Glutamatergic neuron (in vitro differentiated cells): Measurements from ENCODE around the gene KCP. TPM values are rescaled to one million over a fixed set of nuclear protein-coding genes. Genes with fewer than 3 reads are reported as not detected.

ENCODE experiments used
- DNase-seq: peaks from one replicate; pipeline ENCODE4 v3.0.0; 2022
- H3K27ac Mint-ChIP-seq: one replicate; pipeline ENCODE4 v1.8.0; 2020; ENCODE audit warnings: mild to moderate bottlenecking, mixed read lengths, inconsistent platforms; ENCODE audit not compliant: unreplicated experiment
- H3K27me3 Mint-ChIP-seq: one replicate; pipeline ENCODE4 v1.8.0; 2020; ENCODE audit warnings: mild to moderate bottlenecking, moderate library complexity, mixed read lengths, inconsistent platforms; ENCODE audit not compliant: unreplicated experiment
- H3K36me3 Mint-ChIP-seq: one replicate; pipeline ENCODE4 v1.8.0; 2020; ENCODE audit warnings: mild to moderate bottlenecking, mixed read lengths, inconsistent platforms; ENCODE audit not compliant: unreplicated experiment
- H3K4me1 Mint-ChIP-seq: one replicate; pipeline ENCODE4 v1.8.0; 2020; ENCODE audit warnings: mild to moderate bottlenecking, low read depth, mixed read lengths, inconsistent platforms; ENCODE audit not compliant: unreplicated experiment
- H3K4me3 Mint-ChIP-seq: one replicate; pipeline ENCODE4 v1.8.0; 2020; ENCODE audit warnings: mild to moderate bottlenecking, mixed read lengths, inconsistent platforms; ENCODE audit not compliant: unreplicated experiment
- H3K9me3 Mint-ChIP-seq: one replicate; pipeline ENCODE4 v1.8.0; 2020; ENCODE audit warnings: mild to moderate bottlenecking, moderate library complexity, mixed read lengths, inconsistent platforms; ENCODE audit not compliant: unreplicated experiment
- total RNA-seq: library from RNA; stranded (reverse); fragmentation: NEBNext Ultra II Directional; extraction: Animal tissue kit (Norgen Biotek cat#: 25700); gene quantifications from one replicate; pipeline ENCODE4 v1.2.1, GENCODE V29; 2021; ENCODE audit not compliant: unreplicated experiment
- TF ChIP-seq, protein P1 (sequence below): fragments of 200-600 bp; sonication (generic); IDR thresholded peaks from one replicate; pipeline ENCODE4 v1.5.0; 2021; ENCODE audit not compliant: partially characterized antibody, unreplicated experiment

The KCP gene
- total RNA-seq, 1 donor from 2014 or later, result 2.2 TPM

DNA sequence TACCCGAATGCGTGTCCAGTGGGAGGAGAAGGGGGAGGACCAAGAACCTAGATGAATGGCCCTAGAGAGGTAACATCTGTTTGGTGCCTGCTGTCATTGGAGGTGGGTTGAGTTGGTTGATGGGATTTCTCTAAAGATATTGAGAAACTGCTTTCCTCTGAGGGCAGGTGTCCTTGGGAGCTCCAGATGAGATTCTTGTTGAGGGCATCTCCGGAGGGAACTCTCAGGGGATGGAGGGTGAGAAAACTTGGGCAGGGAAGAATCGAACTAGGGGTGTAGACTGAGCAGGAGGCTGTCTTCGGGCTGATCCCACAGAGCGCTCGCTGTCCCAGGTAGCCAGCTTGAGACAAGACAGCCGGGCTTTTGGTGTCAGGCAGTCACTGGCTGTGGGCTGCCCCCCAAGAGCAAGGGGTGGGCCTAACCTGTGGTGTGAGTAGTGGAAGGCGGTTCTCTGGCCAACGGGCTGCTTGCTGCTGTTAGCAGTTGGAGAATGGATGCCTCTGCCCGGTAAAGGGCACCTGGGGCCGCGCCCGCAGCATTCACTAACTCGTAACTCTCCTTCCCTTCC lies 30.9 kb upstream of the KCP start:
- Mint-ChIP-seq H3K4me1 (peaks cover 12% of the 10 kb centered on the region), H3K27me3 (peaks cover 16% of the 10 kb centered on the region), H3K36me3 (peaks cover 5% of the 10 kb centered on the region), H3K27ac (no peak overlapping the region), H3K4me3 (no peak overlapping the region), H3K9me3 (peaks cover 6% of the 10 kb centered on the region)
- TF ChIP-seq, protein P1, sequence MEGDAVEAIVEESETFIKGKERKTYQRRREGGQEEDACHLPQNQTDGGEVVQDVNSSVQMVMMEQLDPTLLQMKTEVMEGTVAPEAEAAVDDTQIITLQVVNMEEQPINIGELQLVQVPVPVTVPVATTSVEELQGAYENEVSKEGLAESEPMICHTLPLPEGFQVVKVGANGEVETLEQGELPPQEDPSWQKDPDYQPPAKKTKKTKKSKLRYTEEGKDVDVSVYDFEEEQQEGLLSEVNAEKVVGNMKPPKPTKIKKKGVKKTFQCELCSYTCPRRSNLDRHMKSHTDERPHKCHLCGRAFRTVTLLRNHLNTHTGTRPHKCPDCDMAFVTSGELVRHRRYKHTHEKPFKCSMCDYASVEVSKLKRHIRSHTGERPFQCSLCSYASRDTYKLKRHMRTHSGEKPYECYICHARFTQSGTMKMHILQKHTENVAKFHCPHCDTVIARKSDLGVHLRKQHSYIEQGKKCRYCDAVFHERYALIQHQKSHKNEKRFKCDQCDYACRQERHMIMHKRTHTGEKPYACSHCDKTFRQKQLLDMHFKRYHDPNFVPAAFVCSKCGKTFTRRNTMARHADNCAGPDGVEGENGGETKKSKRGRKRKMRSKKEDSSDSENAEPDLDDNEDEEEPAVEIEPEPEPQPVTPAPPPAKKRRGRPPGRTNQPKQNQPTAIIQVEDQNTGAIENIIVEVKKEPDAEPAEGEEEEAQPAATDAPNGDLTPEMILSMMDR, result no peak
- no peak for DNase-seq

DNA sequence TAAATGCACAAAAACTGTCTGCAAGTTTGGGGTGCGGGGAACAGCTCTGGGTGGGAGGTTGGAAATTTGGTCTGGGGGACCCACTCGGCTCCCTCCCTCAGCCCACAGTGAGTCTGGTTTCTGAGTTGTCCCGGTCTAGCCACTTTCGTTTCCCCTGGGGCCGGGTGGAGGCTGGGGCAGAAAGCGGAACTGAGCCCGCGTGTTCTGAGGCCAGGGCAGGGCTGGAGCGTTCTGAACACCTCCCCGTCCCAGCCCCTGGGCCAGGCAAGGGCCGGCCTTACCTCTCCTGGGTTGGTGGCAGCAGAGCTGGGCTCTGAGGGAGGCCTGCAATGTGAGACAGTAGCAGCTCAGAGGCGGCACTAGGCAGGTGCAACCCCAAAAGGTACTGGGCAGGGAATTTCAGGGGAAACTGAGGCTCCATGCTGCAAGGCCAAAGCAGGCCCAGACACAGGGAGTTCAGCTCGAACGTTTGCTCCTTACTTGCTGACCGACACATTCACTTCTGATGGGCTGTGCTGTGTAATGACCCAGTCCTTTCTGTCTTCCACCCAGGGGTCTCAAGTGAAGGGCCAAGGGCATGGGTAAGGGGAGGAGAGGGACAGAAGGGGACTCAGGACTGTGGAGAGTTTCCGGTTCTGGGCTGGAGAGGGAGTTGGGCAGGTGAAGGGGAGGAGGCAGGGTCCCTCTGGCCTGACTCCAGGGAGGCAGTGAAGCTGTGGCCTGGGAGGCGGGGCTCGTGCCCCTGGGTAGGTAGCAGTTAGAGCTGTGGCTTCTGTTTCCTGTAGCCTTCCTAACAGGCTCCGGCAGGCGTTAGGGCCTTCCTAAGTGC lies 30.2 kb upstream of the KCP start:
- Mint-ChIP-seq H3K27ac (no peak overlapping the region), H3K27me3 (peaks cover 16% of the 10 kb centered on the region), H3K9me3 (peaks cover 6% of the 10 kb centered on the region), H3K4me3 (peak overlapping the region; percentile 34), H3K4me1 (peaks cover 12% of the 10 kb centered on the region), H3K36me3 (peaks cover 5% of the 10 kb centered on the region)
- no peak for DNase-seq
- TF ChIP-seq, protein P1, result no peak

DNA sequence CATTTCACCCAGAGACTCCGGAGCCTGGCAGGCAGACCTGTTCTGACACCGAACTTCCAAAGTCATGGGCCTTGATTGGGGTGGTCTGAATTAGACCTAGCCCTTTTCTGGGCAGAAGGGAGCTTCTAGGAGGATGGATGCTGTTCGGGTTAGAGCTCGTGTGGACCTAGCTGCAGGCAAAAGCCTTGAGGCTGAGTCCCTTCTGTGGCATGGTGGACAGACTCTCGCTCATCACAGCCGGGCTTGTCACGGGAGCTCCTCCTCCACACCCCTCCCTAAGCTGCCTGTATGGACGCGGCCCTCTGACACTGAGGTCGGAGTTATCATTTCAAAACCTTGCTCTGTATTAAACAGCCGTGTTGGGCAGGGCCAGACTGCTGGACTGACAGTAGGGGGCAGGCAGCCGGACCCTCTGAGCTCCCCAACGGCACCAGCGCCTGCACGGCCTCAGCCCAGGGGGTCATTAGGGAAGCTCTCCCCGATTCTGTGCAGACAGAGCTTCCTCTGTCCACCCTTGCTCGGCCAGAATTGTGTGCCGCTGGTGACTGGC lies 29.4 kb upstream of the KCP start:
- Mint-ChIP-seq H3K36me3 (peaks cover 5% of the 10 kb centered on the region), H3K4me3 (no peak overlapping the region), H3K27ac (no peak overlapping the region), H3K9me3 (peaks cover 6% of the 10 kb centered on the region), H3K4me1 (peaks cover 12% of the 10 kb centered on the region), H3K27me3 (peaks cover 16% of the 10 kb centered on the region)
- no peak for DNase-seq
- TF ChIP-seq, protein P1, result no peak

DNA sequence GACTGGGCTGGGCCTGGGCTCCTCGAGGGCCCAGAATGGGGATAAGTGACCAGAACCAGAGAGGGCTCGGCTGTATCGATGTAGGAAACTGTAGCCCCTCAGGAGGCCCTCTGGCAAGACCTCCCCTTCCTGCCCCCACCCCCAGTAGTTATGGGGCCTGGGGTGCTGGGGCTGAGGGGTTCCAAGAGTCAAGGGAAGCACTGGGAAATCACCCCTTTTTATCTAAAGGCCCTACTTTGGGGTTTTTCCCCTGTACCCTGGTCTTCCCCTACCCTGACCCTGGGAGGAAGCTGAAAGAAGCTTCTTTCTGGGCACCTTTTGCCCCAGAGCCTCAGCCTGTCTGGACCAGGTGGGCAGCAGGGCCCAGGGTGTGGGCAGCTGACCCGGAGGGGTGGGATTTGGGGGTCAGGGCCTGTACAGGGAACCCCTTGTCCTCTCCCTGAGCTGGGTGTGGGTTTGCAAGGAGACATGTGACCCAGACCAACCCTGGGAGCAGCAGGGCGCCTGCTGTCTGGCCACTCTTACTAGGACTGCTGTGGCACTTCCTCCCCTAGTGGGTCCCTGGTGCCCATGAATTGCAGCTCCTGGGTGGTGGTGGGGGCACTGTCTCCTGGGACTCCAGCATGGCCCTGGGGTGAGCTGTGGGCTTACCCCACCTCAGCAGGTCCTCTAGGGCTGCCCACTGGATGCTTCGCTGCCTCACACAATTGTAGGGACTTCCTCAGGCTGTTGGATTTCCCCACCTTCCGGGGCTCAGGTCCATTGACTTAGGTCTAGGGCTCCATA lies 28.8 kb upstream of the KCP start:
- no peak for DNase-seq
- Mint-ChIP-seq H3K27ac (no peak overlapping the region), H3K36me3 (peaks cover 5% of the 10 kb centered on the region), H3K27me3 (peaks cover 16% of the 10 kb centered on the region), H3K4me3 (no peak overlapping the region), H3K4me1 (peaks cover 12% of the 10 kb centered on the region), H3K9me3 (peaks cover 6% of the 10 kb centered on the region)
- TF ChIP-seq, protein P1, result no peak
